ENCODE results near the gene ALOX15. TPM values are rescaled to one million over a fixed set of nuclear protein-coding genes. Genes with fewer than 3 reads are reported as not detected.

The ALOX15 gene
- total RNA-seq, 1 experiment from 2014 or later = not detected

DNA sequence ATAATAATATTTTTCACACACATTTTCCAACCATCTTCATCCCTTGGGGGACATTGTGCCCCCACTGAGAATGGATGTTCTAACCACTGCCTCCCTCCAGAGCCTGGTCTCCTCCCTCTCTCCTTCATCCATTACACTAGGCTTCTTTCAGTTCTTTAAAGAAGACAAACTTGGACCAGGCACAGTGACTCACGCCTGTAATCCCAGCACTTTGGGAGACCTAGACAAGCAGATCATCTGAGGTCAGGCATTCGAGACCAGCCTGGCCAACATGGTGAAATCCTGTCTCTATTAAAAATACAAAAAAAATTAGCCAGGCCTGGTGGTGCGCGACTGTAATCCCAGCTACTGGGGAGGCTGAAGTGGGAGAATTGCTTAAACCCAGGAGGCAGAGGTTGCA, 6.5 kb downstream of the ALOX15 start:
- Histone ChIP-seq H3K4me1 (ENCODE audit: control insufficient read depth, insufficient read depth, low read length) (no peaks in the 10 kb centered on the region), H3K4me3 (ENCODE audit: low read depth in 2 of 2, low read length in 2 of 2) (no peak overlapping the region), H3K27me3 (ENCODE audit: control insufficient read depth, insufficient read depth, low read length) (no peaks in the 10 kb centered on the region), H3K36me3 (ENCODE audit: control insufficient read depth, insufficient read depth, low read length) (no peaks in the 10 kb centered on the region), H3K27ac (ENCODE audit: low read length) (no peak overlapping the region), H3K9me3 (ENCODE audit: control insufficient read depth, insufficient read depth, low read depth, low read length) (no peaks in the 10 kb centered on the region)
- CTCF ChIA-PET = no interaction called here
- in situ Hi-C loops (cut with HindIII; ENCODE audit: low pct_unique_long_range_greater_than_20kb, low sequenced_read_pairs) (no loop called here), intact Hi-C loops (cut with micrococcal nuclease; ENCODE audit: unreplicated experiment) (no loop called here)
- BruUV-seq (replicated peaks) = no TSS peak
- TF ChIP-seq SIN3A (IDR thresholded peaks at IDR 0.05; ENCODE audit: borderline replicate concordance, insufficient read depth, low read depth, low read length) = no peak
- TF ChIP-seq POLR2AphosphoS5 (IDR thresholded peaks at IDR 0.05; ENCODE audit: low read depth, low read length) = no peak
- no peak for TF ChIP-seq TCF7L2 (IDR thresholded peaks at IDR 0.05; ENCODE audit: low read depth, low read length)
- TF ChIP-seq, protein P1, sequence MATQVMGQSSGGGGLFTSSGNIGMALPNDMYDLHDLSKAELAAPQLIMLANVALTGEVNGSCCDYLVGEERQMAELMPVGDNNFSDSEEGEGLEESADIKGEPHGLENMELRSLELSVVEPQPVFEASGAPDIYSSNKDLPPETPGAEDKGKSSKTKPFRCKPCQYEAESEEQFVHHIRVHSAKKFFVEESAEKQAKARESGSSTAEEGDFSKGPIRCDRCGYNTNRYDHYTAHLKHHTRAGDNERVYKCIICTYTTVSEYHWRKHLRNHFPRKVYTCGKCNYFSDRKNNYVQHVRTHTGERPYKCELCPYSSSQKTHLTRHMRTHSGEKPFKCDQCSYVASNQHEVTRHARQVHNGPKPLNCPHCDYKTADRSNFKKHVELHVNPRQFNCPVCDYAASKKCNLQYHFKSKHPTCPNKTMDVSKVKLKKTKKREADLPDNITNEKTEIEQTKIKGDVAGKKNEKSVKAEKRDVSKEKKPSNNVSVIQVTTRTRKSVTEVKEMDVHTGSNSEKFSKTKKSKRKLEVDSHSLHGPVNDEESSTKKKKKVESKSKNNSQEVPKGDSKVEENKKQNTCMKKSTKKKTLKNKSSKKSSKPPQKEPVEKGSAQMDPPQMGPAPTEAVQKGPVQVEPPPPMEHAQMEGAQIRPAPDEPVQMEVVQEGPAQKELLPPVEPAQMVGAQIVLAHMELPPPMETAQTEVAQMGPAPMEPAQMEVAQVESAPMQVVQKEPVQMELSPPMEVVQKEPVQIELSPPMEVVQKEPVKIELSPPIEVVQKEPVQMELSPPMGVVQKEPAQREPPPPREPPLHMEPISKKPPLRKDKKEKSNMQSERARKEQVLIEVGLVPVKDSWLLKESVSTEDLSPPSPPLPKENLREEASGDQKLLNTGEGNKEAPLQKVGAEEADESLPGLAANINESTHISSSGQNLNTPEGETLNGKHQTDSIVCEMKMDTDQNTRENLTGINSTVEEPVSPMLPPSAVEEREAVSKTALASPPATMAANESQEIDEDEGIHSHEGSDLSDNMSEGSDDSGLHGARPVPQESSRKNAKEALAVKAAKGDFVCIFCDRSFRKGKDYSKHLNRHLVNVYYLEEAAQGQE (IDR thresholded peaks at IDR 0.05; ENCODE audit: insufficient read depth in 1 of 2, low read depth in 2 of 2, low read length in 1 of 2) = no peak
- TF ChIP-seq, protein P2, sequence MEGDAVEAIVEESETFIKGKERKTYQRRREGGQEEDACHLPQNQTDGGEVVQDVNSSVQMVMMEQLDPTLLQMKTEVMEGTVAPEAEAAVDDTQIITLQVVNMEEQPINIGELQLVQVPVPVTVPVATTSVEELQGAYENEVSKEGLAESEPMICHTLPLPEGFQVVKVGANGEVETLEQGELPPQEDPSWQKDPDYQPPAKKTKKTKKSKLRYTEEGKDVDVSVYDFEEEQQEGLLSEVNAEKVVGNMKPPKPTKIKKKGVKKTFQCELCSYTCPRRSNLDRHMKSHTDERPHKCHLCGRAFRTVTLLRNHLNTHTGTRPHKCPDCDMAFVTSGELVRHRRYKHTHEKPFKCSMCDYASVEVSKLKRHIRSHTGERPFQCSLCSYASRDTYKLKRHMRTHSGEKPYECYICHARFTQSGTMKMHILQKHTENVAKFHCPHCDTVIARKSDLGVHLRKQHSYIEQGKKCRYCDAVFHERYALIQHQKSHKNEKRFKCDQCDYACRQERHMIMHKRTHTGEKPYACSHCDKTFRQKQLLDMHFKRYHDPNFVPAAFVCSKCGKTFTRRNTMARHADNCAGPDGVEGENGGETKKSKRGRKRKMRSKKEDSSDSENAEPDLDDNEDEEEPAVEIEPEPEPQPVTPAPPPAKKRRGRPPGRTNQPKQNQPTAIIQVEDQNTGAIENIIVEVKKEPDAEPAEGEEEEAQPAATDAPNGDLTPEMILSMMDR (IDR thresholded peaks at IDR 0.05) = no peak
- DNase-seq (ENCODE audit: low read depth, low spot score) (no peak), ATAC-seq (no peak)
- POLR2A ChIA-PET = no interaction called here

DNA sequence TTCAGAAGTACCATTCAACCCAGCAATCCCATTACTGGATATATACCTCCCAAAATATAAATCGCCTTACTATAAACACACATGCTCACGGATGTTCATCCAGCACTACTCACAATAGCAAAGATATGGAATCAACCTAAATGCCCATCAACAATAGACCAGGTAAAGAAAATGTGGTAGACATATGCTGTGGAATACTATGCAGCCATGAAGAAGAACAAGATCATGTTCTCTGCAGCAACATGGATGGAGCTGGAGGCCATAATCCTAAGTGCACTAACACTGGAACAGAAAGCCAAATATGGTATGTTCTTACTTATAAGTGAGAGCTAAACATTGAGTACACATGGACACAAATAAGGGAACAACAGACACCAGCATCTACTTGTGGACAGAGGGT, 7.8 kb downstream of the ALOX15 start:
- Histone ChIP-seq H3K4me1 (ENCODE audit: control insufficient read depth, insufficient read depth, low read length) (no peaks in the 10 kb centered on the region), H3K9me3 (ENCODE audit: control insufficient read depth, insufficient read depth, low read depth, low read length) (no peaks in the 10 kb centered on the region), H3K4me3 (ENCODE audit: low read depth in 2 of 2, low read length in 2 of 2) (no peak overlapping the region), H3K27me3 (ENCODE audit: control insufficient read depth, insufficient read depth, low read length) (no peaks in the 10 kb centered on the region), H3K36me3 (ENCODE audit: control insufficient read depth, insufficient read depth, low read length) (no peaks in the 10 kb centered on the region), H3K27ac (ENCODE audit: low read length) (no peak overlapping the region)
- ATAC-seq = no peak
- intact Hi-C loops (cut with micrococcal nuclease; ENCODE audit: unreplicated experiment) (no loop called here), in situ Hi-C loops (cut with HindIII; ENCODE audit: low pct_unique_long_range_greater_than_20kb, low sequenced_read_pairs) (no loop called here)
- ChIA-PET CTCF (no interaction called here), POLR2A (no interaction called here)
- BruUV-seq (replicated peaks) = no TSS peak
- TF ChIP-seq, protein P2 (IDR thresholded peaks at IDR 0.05) = no peak
- TF ChIP-seq SIN3A (IDR thresholded peaks at IDR 0.05; ENCODE audit: borderline replicate concordance, insufficient read depth, low read depth, low read length) (no peak), POLR2AphosphoS5 (IDR thresholded peaks at IDR 0.05; ENCODE audit: low read depth, low read length) (no peak), TCF7L2 (IDR thresholded peaks at IDR 0.05; ENCODE audit: low read depth, low read length) (no peak)
- TF ChIP-seq, protein P1 (IDR thresholded peaks at IDR 0.05; ENCODE audit: insufficient read depth in 1 of 2, low read depth in 2 of 2, low read length in 1 of 2) = no peak
- DNase-seq (ENCODE audit: low read depth, low spot score) = no peak

All from Panc1 (cell line).